ENCODE measurements around the gene MTSS2.

MTSS2 gene

GRCh38 chr16:70661534-70661917, 24.3 kb downstream of the MTSS2 start:
- peaks cover 32% of the 10 kb centered on the region for H3K36me3 ChIP-seq
- no peak for DNase-seq
- H3K4me1 ChIP-seq, result no peaks in the 10 kb centered on the region
- H3K9me3 ChIP-seq, result no peaks in the 10 kb centered on the region
- TF ChIP-seq CTCF (IDR thresholded peaks at IDR 0.05; ENCODE audit: low read depth, low read length), result no peak
- no peak overlapping the region for H3K4me3 ChIP-seq (ENCODE audit: low read depth, low read length)
- no peaks in the 10 kb centered on the region for H3K27me3 ChIP-seq

- TF ChIP-seq CTCF (IDR thresholded peaks at IDR 0.05; ENCODE audit: low read depth, low read length), result no peak
- no peaks in the 10 kb centered on the region for H3K9me3 ChIP-seq
- H3K27me3 ChIP-seq, result no peaks in the 10 kb centered on the region
- peaks cover 25% of the 10 kb centered on the region for H3K36me3 ChIP-seq
- no peak for DNase-seq
- no peak overlapping the region for H3K4me3 ChIP-seq (ENCODE audit: low read depth, low read length)
- no peaks in the 10 kb centered on the region for H3K4me1 ChIP-seq
Observed at GRCh38 chr16:70660672-70661350, 25.0 kb downstream of the MTSS2 start.

GRCh38 chr16:70659953-70660671, 25.7 kb downstream of the MTSS2 start:
- DNase-seq, result no peak
- no peaks in the 10 kb centered on the region for H3K9me3 ChIP-seq
- H3K36me3 ChIP-seq, result peaks cover 18% of the 10 kb centered on the region
- no peaks in the 10 kb centered on the region for H3K4me1 ChIP-seq
- no peaks in the 10 kb centered on the region for H3K27me3 ChIP-seq
- TF ChIP-seq CTCF (IDR thresholded peaks at IDR 0.05; ENCODE audit: low read depth, low read length), result no peak
- no peak overlapping the region for H3K4me3 ChIP-seq (ENCODE audit: low read depth, low read length)

- no peaks in the 10 kb centered on the region for H3K27me3 ChIP-seq
- H3K4me1 ChIP-seq, result no peaks in the 10 kb centered on the region; the same call in 1 of the 2 replicates
- H3K4me3 ChIP-seq (ENCODE audit: low read depth, low read length), result no peak overlapping the region
- no peak for TF ChIP-seq CTCF (IDR thresholded peaks at IDR 0.05; ENCODE audit: low read depth, low read length)
- DNase-seq, result no peak
- peaks cover 12% of the 10 kb centered on the region for H3K36me3 ChIP-seq
- H3K9me3 ChIP-seq, result no peaks in the 10 kb centered on the region
Observed at GRCh38 chr16:70659546-70659945, 26.3 kb downstream of the MTSS2 start.

GRCh38 chr16:70658921-70659320, 26.9 kb downstream of the MTSS2 start:
- H3K4me3 ChIP-seq (ENCODE audit: low read depth, low read length), result no peak overlapping the region
- no peak for TF ChIP-seq CTCF (IDR thresholded peaks at IDR 0.05; ENCODE audit: low read depth, low read length)
- no peaks in the 10 kb centered on the region for H3K9me3 ChIP-seq
- H3K36me3 ChIP-seq, result peaks cover 6% of the 10 kb centered on the region
- no peak for DNase-seq
- H3K27me3 ChIP-seq, result no peaks in the 10 kb centered on the region
- H3K4me1 ChIP-seq, result peaks cover 5% of the 10 kb centered on the region

GRCh38 chr16:70657956-70658355, 27.9 kb downstream of the MTSS2 start:
- Histone ChIP-seq H3K4me1 (peaks cover 5% of the 10 kb centered on the region), H3K27me3 (no peaks in the 10 kb centered on the region), H3K9me3 (no peaks in the 10 kb centered on the region), H3K4me3 (ENCODE audit: low read depth, low read length) (no peak overlapping the region), H3K36me3 (no peaks in the 10 kb centered on the region)
- no peak for TF ChIP-seq CTCF (IDR thresholded peaks at IDR 0.05; ENCODE audit: low read depth, low read length)
- DNase-seq, result no peak

Data from BE2C (cell line).